ENCODE results near the gene YARS2.

- TF ChIP-seq CTCF (IDR thresholded peaks at IDR 0.05) (no peak), EP300 (IDR thresholded peaks at IDR 0.05) (no peak), POLR2A (IDR thresholded peaks at IDR 0.05) (no peak), POLR2AphosphoS5 (IDR thresholded peaks at IDR 0.05) (no peak)
Observed at GRCh38 chr12:32789916-32790315, 34.2 kb upstream of the YARS2 start.
